ENCODE data around the gene METTL18. TPM values are rescaled to one million over a fixed set of nuclear protein-coding genes. Genes with fewer than 3 reads are reported as not detected.

METTL18 gene
- total RNA-seq, 1 donor from 2014 or later, result 7.0 TPM

DNA sequence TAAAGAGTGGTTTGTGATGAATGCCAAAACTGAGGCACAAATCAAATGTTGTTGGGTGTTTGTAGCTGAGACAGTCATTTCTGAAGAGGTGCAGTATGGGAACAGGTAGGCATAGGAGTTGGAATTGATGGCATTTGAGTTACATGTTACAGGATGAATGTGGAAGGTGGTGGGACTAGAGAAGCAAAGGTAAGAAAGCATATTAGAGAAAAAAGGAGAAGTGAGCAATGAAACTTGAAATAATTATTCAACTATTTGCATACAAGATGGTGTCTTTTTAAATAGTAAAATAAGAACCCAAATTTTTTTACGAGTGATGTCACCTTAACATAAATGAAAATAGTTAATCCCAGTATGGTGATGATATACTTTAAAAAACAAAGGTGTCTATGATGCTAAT is 40.2 kb upstream of the METTL18 start:
- Mint-ChIP-seq H3K36me3 (ENCODE audit: low read depth, unreplicated experiment) (peaks cover 13% of the 10 kb centered on the region), H3K27me3 (ENCODE audit: unreplicated experiment) (no peaks in the 10 kb centered on the region), H3K9me3 (ENCODE audit: unreplicated experiment) (no peaks in the 10 kb centered on the region), H3K27ac (ENCODE audit: unreplicated experiment) (no peak overlapping the region), H3K4me3 (ENCODE audit: unreplicated experiment) (no peak overlapping the region), H3K4me1 (ENCODE audit: unreplicated experiment) (no peaks in the 10 kb centered on the region)
- no peak for TF ChIP-seq CTCF (IDR thresholded peaks at IDR 0.05; ENCODE audit: unreplicated experiment)
- DNase-seq (ENCODE audit: low spot score), result no peak

- DNase-seq (ENCODE audit: low spot score), result no peak
- no peaks in the 10 kb centered on the region for H3K4me1 Mint-ChIP-seq (ENCODE audit: unreplicated experiment)
- no peaks in the 10 kb centered on the region for H3K9me3 Mint-ChIP-seq (ENCODE audit: unreplicated experiment)
- TF ChIP-seq CTCF (IDR thresholded peaks at IDR 0.05; ENCODE audit: unreplicated experiment), result no peak
- H3K27me3 Mint-ChIP-seq (ENCODE audit: unreplicated experiment), result no peaks in the 10 kb centered on the region
- H3K4me3 Mint-ChIP-seq (ENCODE audit: unreplicated experiment), result no peak overlapping the region
- no peak overlapping the region for H3K27ac Mint-ChIP-seq (ENCODE audit: unreplicated experiment)
- no peaks in the 10 kb centered on the region for H3K36me3 Mint-ChIP-seq (ENCODE audit: low read depth, unreplicated experiment)
Measured at GRCh38 chr1:169833179-169833901, 38.6 kb upstream of the METTL18 start.

DNA sequence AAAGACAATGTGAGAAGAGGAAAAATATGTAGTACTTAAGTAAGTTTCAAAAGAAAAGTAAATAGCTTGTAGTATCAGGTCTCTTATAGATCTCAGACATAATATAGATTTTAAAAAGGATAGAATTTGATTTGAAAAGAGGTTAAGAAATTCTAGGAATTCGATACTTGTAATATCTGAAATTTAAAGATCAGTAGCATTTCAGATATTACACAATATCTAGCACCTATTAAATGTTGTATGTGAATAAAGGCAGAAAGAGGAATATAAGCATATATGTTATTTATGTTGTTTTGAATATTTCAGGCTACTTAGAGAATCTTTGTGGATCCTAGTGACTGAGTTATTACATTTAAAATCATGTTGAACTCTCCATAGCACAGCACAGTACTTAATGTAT is 35.0 kb upstream of the METTL18 start:
- Mint-ChIP-seq H3K9me3 (ENCODE audit: unreplicated experiment) (no peaks in the 10 kb centered on the region), H3K4me1 (ENCODE audit: unreplicated experiment) (no peaks in the 10 kb centered on the region), H3K36me3 (ENCODE audit: low read depth, unreplicated experiment) (no peaks in the 10 kb centered on the region), H3K27ac (ENCODE audit: unreplicated experiment) (no peak overlapping the region), H3K4me3 (ENCODE audit: unreplicated experiment) (no peak overlapping the region), H3K27me3 (ENCODE audit: unreplicated experiment) (no peaks in the 10 kb centered on the region)
- DNase-seq (ENCODE audit: low spot score), result no peak
- no peak for TF ChIP-seq CTCF (IDR thresholded peaks at IDR 0.05; ENCODE audit: unreplicated experiment)

GRCh38 chr1:169824153-169824552 is 29.4 kb upstream of the METTL18 start:
- Mint-ChIP-seq H3K4me3 (ENCODE audit: unreplicated experiment) (peak overlapping the region; percentile 10), H3K4me1 (ENCODE audit: unreplicated experiment) (peaks cover 7% of the 10 kb centered on the region), H3K27ac (ENCODE audit: unreplicated experiment) (no peak overlapping the region), H3K9me3 (ENCODE audit: unreplicated experiment) (no peaks in the 10 kb centered on the region), H3K27me3 (ENCODE audit: unreplicated experiment) (no peaks in the 10 kb centered on the region), H3K36me3 (ENCODE audit: low read depth, unreplicated experiment) (peaks cover 11% of the 10 kb centered on the region)
- no peak for TF ChIP-seq CTCF (IDR thresholded peaks at IDR 0.05; ENCODE audit: unreplicated experiment)
- no peak for DNase-seq (ENCODE audit: low spot score)

- Mint-ChIP-seq H3K27me3 (ENCODE audit: unreplicated experiment) (no peaks in the 10 kb centered on the region), H3K36me3 (ENCODE audit: low read depth, unreplicated experiment) (peaks cover 21% of the 10 kb centered on the region), H3K9me3 (ENCODE audit: unreplicated experiment) (no peaks in the 10 kb centered on the region), H3K4me1 (ENCODE audit: unreplicated experiment) (peaks cover 7% of the 10 kb centered on the region), H3K4me3 (ENCODE audit: unreplicated experiment) (no peak overlapping the region), H3K27ac (ENCODE audit: unreplicated experiment) (no peak overlapping the region)
- no peak for DNase-seq (ENCODE audit: low spot score)
- TF ChIP-seq CTCF (IDR thresholded peaks at IDR 0.05; ENCODE audit: unreplicated experiment), result no peak
Measured at GRCh38 chr1:169821500-169821899, 26.8 kb upstream of the METTL18 start.

All from endothelial cell (in vitro differentiated cells).